Astrocyte (in vitro differentiated cells and primary cell): ENCODE results near the gene FAM53B. TPM values are rescaled to one million over a fixed set of nuclear protein-coding genes. Genes with fewer than 3 reads are reported as not detected.

ENCODE experiments used
- DNase-seq: peaks from one replicate; pipeline ENCODE4 v3.0.0-alpha.2; 2010; ENCODE audit warnings: low read depth
- FAIRE-seq: peaks from 2 replicates; lab custom pipeline; 2011; peaks lifted over from hg19 to GRCh38; lab: Jason Lieb, UNC
- H2AFZ ChIP-seq: 2 replicates; pipeline ENCODE4 v1.6.0; 2012; ENCODE audit warnings: low read depth, low read length, inconsistent platforms
- H3K27ac ChIP-seq: 2 replicates; pipeline ENCODE4 v1.5.1; 2011; ENCODE audit warnings: low read depth, low read length, inconsistent platforms
- H3K27me3 ChIP-seq: 2 replicates; pipeline ENCODE4 v1.6.0; 2011; ENCODE audit warnings: low read length, inconsistent platforms; ENCODE audit not compliant: insufficient read depth
- H3K36me3 ChIP-seq: 2 replicates; pipeline ENCODE4 v1.5.1; 2011; ENCODE audit warnings: low read length, inconsistent platforms; ENCODE audit not compliant: insufficient read depth
- H3K4me1 ChIP-seq: 2 replicates; pipeline ENCODE4 v1.5.1; 2011; ENCODE audit warnings: low read length, inconsistent platforms; ENCODE audit not compliant: insufficient read depth
- H3K4me2 ChIP-seq: 2 replicates; pipeline ENCODE4 v1.6.0; 2012; ENCODE audit warnings: low read length, inconsistent platforms
- H3K4me3 ChIP-seq: 2 replicates; pipeline ENCODE4 v1.5.1; 2011; ENCODE audit warnings: low read depth, mild to moderate bottlenecking, low read length, inconsistent platforms; ENCODE audit not compliant: insufficient read depth
- H3K79me2 ChIP-seq: 2 replicates; pipeline ENCODE4 v1.6.0; 2012; ENCODE audit warnings: mild to moderate bottlenecking, low read length, inconsistent platforms; ENCODE audit not compliant: insufficient read depth
- H3K9ac ChIP-seq: 2 replicates; pipeline ENCODE4 v1.6.0; 2012; ENCODE audit warnings: mild to moderate bottlenecking, low read length, inconsistent platforms
- H3K9me3 ChIP-seq: 2 replicates; pipeline ENCODE4 v1.5.1; 2012; ENCODE audit warnings: low read depth, mild to moderate bottlenecking, low read length, inconsistent platforms; ENCODE audit not compliant: insufficient read depth
- H4K20me1 ChIP-seq: 2 replicates; pipeline ENCODE4 v1.6.0; 2012; ENCODE audit warnings: low read length, inconsistent platforms; ENCODE audit not compliant: insufficient read depth
- H3K27ac Mint-ChIP-seq: one replicate; pipeline ENCODE4 v1.8.0; 2021; ENCODE audit warnings: mild to moderate bottlenecking, mixed read lengths; ENCODE audit not compliant: unreplicated experiment
- H3K27me3 Mint-ChIP-seq: one replicate; pipeline ENCODE4 v1.8.0; 2021; ENCODE audit warnings: low read depth, mixed read lengths; ENCODE audit not compliant: unreplicated experiment
- H3K36me3 Mint-ChIP-seq: one replicate; pipeline ENCODE4 v1.8.0; 2021; ENCODE audit warnings: low read depth, mixed read lengths; ENCODE audit not compliant: unreplicated experiment
- H3K4me1 Mint-ChIP-seq: one replicate; pipeline ENCODE4 v1.8.0; 2021; ENCODE audit warnings: low read depth, mixed read lengths; ENCODE audit not compliant: unreplicated experiment
- H3K4me3 Mint-ChIP-seq: one replicate; pipeline ENCODE4 v1.8.0; 2021; ENCODE audit warnings: mild to moderate bottlenecking, moderate library complexity, mixed read lengths; ENCODE audit not compliant: unreplicated experiment
- H3K9me3 Mint-ChIP-seq: one replicate; pipeline ENCODE4 v1.8.0; 2021; ENCODE audit warnings: mild to moderate bottlenecking, mixed read lengths; ENCODE audit not compliant: unreplicated experiment
- CTCF ChIP-seq: IDR thresholded peaks from 2 replicates; pipeline ENCODE4 v1.5.1; 2011; ENCODE audit warnings: low read depth, mild to moderate bottlenecking, inconsistent platforms, low read length, moderate library complexity; ENCODE audit not compliant: insufficient read depth
- EZH2 ChIP-seq: IDR thresholded peaks from 2 replicates; pipeline ENCODE4 v1.6.1; 2012; ENCODE audit warnings: mild to moderate bottlenecking, low read length, inconsistent platforms; ENCODE audit not compliant: insufficient read depth
- total RNA-seq: library from RNA; stranded (reverse); gene quantifications from 2 replicates; pipeline ENCODE4 v1.2.1, GENCODE V29; 2021

FAM53B gene
- total RNA-seq, 1 donor from 2014 or later, result 12.9 TPM

DNA sequence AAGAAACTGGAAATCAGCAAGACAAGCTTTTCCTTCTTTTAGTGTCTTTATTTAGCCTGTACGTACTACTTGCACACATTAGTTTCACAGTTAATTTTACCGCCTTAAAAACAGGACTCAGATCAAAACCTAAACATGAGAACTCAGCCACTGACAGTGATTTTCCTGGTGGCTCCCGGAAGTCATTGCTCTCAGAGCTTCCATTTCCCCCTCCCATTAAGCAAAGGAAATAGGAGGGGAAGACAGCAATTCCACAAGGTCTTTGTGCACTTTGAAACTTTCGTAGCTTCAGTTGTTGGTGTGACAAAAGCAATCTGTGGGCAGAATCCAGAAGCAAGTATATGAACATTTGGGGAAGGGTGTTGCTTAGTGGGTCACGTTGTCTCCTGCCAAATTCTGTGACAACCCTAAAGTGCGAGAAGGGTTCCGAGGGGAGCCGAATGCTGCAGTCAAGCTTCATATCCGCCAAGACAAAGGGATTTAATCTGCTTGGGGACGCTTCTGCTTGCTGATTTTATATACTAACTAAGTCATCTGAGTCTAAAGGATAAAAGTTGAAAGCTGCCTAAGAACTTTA is 30.4 kb downstream of the FAM53B start:
- Histone ChIP-seq H3K9me3 (no peaks in the 10 kb centered on the region), H3K27me3 (no peaks in the 10 kb centered on the region), H3K4me2 (no peak overlapping the region), H3K4me3 (no peak overlapping the region), H4K20me1 (peaks cover 87% of the 10 kb centered on the region), H2AFZ (no peak overlapping the region), H3K27ac (no peak overlapping the region), H3K9ac (no peak overlapping the region), H3K79me2 (peaks cover 25% of the 10 kb centered on the region), H3K36me3 (no peaks in the 10 kb centered on the region), H3K4me1 (peaks cover 6% of the 10 kb centered on the region)
- Mint-ChIP-seq H3K4me3 (no peak overlapping the region), H3K27ac (no peak overlapping the region), H3K36me3 (peaks cover 24% of the 10 kb centered on the region), H3K4me1 (peaks cover 19% of the 10 kb centered on the region), H3K9me3 (no peaks in the 10 kb centered on the region), H3K27me3 (peaks cover 2% of the 10 kb centered on the region)
- FAIRE-seq (no peak), DNase-seq (no peak)
- TF ChIP-seq CTCF, result no peak
- no peak for TF ChIP-seq EZH2

GRCh38 chr10:124712704-124713407 is 31.3 kb downstream of the FAM53B start:
- no peak overlapping the region for H3K4me2 ChIP-seq
- FAIRE-seq (no peak), DNase-seq (no peak)
- Mint-ChIP-seq H3K4me3 (no peak overlapping the region), H3K36me3 (peaks cover 24% of the 10 kb centered on the region), H3K9me3 (no peaks in the 10 kb centered on the region), H3K27ac (no peak overlapping the region), H3K4me1 (peaks cover 20% of the 10 kb centered on the region), H3K27me3 (peaks cover 2% of the 10 kb centered on the region)
- no peak overlapping the region for H3K4me3 ChIP-seq
- TF ChIP-seq CTCF, result no peak
- TF ChIP-seq EZH2, result no peak
- peaks cover 87% of the 10 kb centered on the region for H4K20me1 ChIP-seq
- H3K27me3 ChIP-seq, result no peaks in the 10 kb centered on the region
- H3K9ac ChIP-seq, result no peak overlapping the region
- H2AFZ ChIP-seq, result no peak overlapping the region
- peaks cover 30% of the 10 kb centered on the region for H3K79me2 ChIP-seq
- H3K4me1 ChIP-seq, result no peaks in the 10 kb centered on the region
- no peaks in the 10 kb centered on the region for H3K9me3 ChIP-seq
- H3K27ac ChIP-seq, result no peak overlapping the region
- H3K36me3 ChIP-seq, result no peaks in the 10 kb centered on the region

DNA sequence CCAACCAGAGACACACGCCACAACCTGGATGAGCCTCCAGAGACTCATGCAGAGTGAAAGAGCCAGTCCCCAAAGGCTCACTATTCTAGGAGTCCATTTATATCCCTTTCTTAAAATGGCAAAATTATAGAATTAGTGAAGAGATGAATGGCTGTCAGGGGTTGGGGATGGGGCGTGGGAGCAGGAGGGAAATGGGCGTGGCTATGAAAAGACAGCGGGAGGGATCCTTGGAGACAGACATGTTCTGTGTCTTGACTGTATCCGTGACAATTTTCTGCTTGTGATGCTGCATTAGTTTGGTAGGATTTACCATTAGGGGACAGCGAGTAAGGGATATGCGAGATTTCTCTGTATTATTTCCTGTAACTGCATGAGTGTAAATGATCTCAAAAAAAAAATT is 33.0 kb downstream of the FAM53B start:
- no peaks in the 10 kb centered on the region for H3K9me3 Mint-ChIP-seq
- Histone ChIP-seq H3K27me3 (no peaks in the 10 kb centered on the region), H3K9me3 (no peaks in the 10 kb centered on the region), H3K9ac (no peak overlapping the region), H3K4me2 (no peak overlapping the region), H3K4me1 (no peaks in the 10 kb centered on the region), H4K20me1 (peaks cover 79% of the 10 kb centered on the region), H3K36me3 (no peaks in the 10 kb centered on the region), H3K27ac (no peak overlapping the region), H2AFZ (no peak overlapping the region), H3K4me3 (no peak overlapping the region), H3K79me2 (peaks cover 30% of the 10 kb centered on the region)
- no peak for FAIRE-seq
- peaks cover 14% of the 10 kb centered on the region for H3K36me3 Mint-ChIP-seq
- no peak overlapping the region for H3K27ac Mint-ChIP-seq
- DNase-seq, result no peak
- no peak overlapping the region for H3K4me3 Mint-ChIP-seq
- peaks cover 18% of the 10 kb centered on the region for H3K4me1 Mint-ChIP-seq
- TF ChIP-seq EZH2 (no peak), CTCF (no peak)
- H3K27me3 Mint-ChIP-seq, result peaks cover 2% of the 10 kb centered on the region
